ENCODE measurements around the gene CADPS.

CADPS gene

DNA sequence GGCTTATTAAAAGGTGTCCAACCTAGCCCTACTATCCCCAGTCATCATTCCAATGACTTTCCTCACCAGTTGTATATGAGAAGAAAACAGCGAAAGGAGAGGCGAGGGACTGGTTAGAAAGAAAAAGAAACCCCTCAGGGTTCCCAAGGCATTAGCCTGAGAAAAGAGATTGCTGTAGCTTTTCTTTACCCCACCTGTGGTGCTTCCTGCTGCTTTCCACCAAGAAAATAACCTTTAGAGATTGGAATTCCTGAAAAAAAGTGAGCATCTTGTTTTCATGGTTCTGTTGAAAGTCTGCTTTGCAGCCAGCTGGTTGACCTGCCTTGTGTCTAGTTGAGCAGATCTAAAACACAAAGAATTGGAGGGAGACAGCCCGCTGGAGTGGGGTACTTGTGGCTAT, 196.4 kb downstream of the CADPS start:
- DNase-seq = no peak

DNA sequence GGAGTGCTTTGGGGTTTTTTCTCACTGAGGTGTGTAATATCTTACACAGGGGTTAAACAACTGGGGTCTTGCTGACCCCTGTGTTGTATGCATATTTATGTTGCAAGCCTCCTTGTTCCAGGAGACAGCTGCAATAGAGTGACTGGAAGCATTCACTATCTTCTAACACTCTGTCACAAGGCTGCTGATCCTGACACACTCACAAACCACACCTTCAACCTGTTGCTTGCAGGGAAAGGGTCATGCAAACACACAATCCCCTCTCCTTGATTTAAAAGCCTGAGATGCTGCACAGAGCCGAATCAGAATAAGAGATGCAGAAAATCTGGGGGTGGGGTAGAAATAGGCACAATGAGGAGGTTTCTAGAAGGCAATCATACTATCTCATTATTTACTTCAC, 197.3 kb downstream of the CADPS start:
- no peak for DNase-seq

GRCh38 chr3:62676689-62677271, 198.4 kb downstream of the CADPS start:
- no peak for DNase-seq

GRCh38 chr3:62675492-62675891, 199.7 kb downstream of the CADPS start:
- DNase-seq = no peak

- no peak for DNase-seq
Observed at GRCh38 chr3:62672988-62673313, 202.3 kb downstream of the CADPS start.

GRCh38 chr3:62672270-62672987, 202.8 kb downstream of the CADPS start:
- DNase-seq = no peak

DNA sequence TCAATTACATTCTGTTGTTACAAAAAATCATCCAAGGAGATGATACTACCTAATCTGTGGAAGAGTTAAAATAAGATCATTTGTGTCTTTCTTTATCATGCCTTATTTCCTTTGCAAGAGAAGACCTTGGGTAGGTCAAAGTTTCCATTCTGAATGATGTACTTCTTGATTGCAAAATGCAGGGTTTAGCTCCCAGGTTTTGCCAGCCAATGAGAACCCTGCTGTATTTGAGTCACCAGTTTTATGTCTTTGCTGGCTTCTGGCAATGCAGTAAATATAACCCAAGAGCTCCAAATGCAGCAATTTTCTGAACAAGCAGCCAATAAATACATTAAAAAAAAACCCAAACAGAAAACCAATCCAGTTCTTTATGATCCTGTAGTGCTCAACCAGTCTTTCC, 204.9 kb downstream of the CADPS start:
- DNase-seq = no peak

- DNase-seq = no peak
Observed at GRCh38 chr3:62669161-62669560, 206.1 kb downstream of the CADPS start.

GRCh38 chr3:62667714-62668113, 207.5 kb downstream of the CADPS start:
- DNase-seq = no peak

DNA sequence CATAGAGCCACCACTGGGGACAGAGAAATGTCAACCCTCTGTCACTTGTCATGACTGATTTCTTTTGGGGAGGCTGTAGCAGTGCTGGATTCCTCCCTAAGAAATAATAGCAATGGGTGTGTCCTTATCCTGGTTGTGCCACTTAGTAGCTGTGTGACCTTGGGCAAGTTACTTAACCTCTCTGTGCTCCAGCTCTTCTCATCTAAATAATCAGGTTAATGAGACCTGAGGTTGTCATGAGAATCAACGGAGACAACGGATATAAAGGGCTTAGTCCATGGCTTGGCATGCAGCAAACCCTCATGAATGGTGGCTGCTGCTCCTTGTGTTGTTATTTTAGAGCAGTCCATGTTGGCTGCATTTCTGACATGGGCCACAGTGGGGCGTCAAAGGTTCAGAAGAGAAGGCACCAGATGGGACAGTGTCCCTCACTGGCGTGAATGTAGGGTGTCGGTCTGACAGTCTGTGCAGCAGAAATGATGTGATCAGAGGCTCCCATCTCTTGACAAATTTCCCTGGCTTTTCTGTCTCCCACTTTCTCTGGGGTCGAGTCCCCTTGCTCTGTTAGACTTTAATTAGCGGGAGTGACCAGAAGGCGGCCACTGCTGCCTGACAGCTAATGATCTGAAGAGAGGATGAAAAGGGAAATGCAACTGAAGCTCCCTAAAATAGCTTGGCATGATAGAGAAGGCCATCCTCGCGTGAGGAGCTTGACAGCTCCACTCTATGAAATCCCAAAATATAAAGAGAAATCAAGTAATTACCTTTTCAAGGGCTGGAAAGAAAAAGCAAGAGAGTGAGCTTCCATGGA, 209.4 kb downstream of the CADPS start:
- DNase-seq = peak; percentile 44

DNA sequence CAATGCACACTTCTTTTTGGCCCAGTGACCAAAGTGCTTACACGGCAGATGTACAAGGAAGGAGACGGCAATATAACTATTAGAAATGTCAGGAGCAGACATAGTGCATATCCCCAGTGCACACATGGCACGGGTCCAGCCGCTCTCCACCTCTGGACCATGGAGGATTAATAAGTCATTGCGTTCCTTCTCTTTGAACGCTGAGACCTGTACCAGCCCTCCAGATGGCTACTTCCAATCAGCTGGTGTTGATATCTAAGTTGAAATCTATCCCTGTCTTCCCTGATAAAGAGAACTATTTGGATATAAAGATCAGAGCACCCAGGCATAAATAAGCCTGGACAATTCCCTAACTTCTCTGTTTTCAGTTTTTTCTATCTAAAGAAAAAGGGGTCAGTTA, 212.5 kb downstream of the CADPS start:
- DNase-seq = no peak

DNA sequence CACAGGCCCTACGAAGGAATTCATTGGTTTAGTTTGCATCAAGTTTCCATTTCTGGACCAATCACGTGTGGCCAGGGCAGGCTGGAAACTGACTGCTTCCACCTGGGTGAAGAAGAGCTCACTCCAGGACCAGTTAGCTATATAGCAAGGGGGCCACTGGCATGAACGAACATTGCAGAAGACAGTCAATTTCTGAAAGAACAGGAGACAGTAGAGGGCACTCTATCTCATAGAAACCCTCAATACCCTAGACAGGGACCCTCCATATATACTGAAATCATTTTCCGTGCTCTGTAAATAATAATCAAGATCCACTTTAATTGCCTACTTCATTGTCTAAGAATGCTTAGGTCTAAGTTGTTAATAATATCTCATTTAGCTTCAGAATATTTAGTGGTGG, 215.6 kb downstream of the CADPS start:
- no peak for DNase-seq

DNA sequence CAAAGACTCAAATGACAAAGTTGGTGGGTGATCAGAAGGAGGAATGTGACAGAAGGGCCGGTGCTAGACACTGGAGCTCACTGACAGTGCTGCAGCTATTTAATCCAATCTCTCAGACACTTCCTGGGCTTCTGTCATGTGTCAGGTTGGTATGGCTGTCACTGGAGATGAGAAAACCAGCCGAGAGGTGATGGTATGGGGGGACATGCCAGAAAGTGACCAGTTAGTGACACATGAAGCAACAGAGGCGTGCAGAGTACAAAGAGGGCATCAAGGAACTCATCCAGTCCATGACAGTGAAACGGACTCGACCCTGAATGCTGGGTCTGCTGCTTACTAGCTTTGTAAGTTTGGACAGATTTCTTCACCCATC, 219.5 kb downstream of the CADPS start:
- DNase-seq = no peak

GRCh38 chr3:62655056-62655690, 220.0 kb downstream of the CADPS start:
- no peak for DNase-seq

GRCh38 chr3:62653796-62654195, 221.4 kb downstream of the CADPS start:
- no peak for DNase-seq

DNA sequence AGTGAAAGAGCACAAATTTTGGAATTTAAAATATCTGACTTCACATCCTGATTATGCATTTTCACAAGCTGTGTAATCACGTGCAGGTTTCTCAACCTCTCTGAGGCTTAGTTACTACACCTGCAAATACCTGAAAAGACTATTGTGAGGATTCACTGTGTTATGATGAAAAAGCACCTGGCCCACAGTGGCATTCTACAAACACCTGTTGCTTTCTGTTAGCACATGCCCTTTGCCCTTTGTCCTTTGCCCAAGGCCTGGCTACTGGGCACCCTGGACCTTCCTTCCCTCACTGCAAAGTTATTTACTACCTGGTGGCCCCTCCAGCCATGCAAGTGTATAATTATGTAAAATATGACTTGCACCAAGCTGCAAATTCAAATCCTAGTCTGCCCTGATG, 227.5 kb downstream of the CADPS start:
- DNase-seq = no peak

DNA sequence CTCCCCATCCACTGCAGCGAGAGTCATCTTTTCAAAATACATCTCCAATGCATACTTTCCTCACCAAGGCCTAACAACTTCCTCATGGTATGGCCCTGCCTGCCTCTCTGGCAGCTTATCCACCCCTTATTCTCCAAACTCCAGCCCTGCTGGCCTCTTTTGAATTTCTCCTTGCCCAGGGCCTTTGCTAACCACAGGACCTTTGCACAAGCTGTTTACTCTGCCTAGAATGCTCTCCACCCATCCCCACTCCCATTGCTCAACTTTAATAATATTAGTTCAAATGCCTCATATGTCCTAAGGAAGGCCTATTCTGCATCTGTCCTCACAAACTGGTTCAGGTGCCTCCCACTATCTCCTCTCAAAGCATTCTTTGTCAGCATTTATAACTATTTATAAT, 230.7 kb downstream of the CADPS start:
- no peak for DNase-seq

DNA sequence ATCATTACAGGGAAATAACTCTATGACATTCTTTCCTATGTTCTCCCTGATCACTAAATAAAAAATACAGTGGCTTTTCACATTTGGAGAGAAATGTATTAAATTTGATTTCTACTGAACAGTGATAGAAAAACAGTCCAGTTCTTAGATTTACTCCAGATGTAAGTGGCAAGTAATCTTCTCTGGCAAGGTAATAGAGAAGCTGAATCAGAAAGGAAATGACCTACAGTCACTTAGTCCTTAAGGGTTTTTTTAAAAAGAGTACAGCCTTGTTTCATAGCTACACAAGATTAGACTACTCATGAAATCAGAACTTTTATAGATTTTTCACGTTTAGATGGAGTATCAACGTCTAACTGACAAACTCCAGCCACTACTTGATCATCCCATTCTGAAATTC, 236.9 kb downstream of the CADPS start:
- DNase-seq = no peak

DNA sequence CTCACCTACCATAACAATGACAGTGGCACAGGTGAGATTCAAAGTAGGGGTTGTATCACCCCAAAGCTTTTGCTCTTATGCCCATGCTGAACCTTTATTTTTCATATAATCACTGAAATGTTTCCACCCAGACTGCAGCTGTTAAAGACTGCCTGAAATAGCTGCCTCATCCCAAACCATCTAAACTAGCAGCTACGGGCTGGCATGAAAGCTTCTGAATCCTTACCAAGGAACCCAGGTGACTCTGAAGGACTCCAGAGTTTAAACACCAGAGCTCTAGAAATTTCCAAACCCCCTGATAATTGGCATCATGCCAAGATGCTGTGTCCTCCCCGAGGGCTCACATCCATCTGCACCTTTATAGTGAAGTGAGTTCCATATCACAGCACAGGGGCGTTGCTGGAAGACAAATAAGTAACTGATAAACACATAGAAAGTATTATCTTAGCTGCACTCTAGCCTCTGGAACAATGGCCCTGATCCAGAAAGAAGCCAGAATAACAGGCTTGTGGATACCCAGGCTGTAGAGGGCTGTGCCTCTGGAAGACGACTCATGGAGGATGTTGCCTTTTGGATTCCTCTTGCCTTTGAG, 238.9 kb downstream of the CADPS start:
- DNase-seq = no peak

- DNase-seq = no peak
Observed at GRCh38 chr3:62632510-62633294, 242.5 kb downstream of the CADPS start.

DNA sequence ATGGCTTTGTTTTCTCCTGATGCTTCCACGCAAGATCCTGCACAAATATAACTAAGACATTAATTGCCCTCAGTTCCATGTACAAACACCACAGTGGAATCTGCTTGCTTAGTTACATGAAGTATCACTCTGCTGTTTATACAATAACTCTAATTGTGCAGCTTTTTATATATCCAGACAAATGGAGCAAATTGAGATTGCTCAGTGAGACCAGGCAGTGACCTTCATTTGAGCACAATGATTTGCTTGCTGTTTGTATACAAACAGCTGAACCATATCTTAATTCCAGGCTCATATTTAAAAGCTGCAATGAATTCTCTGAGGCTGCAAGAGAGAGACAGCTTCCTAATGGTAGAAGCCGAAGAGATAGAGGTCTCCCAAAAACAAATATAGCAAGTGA, 243.7 kb downstream of the CADPS start:
- DNase-seq = no peak

DNA sequence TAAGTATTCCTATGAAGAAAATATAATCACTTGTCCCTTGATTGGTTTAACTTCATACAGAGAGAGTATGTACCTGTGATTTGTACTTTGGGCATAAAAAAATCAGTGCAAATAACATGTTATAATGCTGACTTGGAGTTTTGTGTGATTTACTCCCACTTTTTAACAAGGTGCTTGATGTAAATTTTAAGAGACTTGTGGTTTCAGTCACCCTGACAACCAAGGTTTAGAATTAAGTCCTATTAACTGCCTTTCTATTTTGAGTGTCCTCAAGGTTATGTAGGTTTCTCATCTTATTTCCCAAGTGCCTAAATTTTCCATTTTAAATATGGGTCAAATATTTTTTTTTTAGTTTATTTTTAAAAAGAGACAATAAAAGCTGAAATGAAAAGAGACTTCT, 244.6 kb downstream of the CADPS start:
- no peak for DNase-seq

DNA sequence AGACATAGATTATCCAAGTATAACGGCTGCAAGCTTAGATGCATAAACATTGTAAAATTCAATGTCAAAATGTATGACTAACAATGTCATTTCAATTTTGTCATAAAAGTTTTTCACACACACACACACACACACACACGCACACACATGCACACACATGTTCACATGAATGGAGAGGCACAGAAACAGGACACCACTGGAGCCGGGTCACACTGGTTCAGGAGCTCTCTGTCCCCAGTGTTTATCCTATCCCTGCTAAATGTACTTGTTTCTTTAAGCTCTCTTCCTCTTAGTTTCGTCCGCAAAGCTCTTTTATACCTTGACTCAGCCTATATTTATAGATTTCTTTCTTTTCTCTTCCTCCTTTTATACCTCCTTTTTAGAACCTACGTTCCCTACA, 249.9 kb downstream of the CADPS start:
- no peak for DNase-seq
